Sigmoid colon (tissue), 4 donors: ENCODE measurements around the gene TAMALIN.

ENCODE experiments used
- POLR2A ChIP-seq, 2 donors: fragments of 450-650 bp; IDR thresholded peaks; one replicate each; pipeline ENCODE4 v1.6.1; 2016; ENCODE audit warnings: antibody characterized with exemption in 2 of 2, mild to moderate bottlenecking in 2 of 2, moderate library complexity in 2 of 2
- POLR2AphosphoS5 ChIP-seq, 4 donors: sonication (generic); formaldehyde crosslinking; IDR thresholded peaks; one replicate each; pipeline ENCODE4 v1.6.1; 2017; ENCODE audit warnings: antibody characterized with exemption in 4 of 4
- TF ChIP-seq, protein P1 (sequence below), 4 experiments: fragments of 450-650 bp in 3 of 4; fragments of 200-600 bp in 1 of 4; IDR thresholded peaks; one replicate each; pipeline ENCODE4 v1.5.1; 2016 to 2019; ENCODE audit warnings: antibody characterized with exemption in 4 of 4, mild to moderate bottlenecking in 3 of 4, moderate library complexity in 2 of 4

DNA sequence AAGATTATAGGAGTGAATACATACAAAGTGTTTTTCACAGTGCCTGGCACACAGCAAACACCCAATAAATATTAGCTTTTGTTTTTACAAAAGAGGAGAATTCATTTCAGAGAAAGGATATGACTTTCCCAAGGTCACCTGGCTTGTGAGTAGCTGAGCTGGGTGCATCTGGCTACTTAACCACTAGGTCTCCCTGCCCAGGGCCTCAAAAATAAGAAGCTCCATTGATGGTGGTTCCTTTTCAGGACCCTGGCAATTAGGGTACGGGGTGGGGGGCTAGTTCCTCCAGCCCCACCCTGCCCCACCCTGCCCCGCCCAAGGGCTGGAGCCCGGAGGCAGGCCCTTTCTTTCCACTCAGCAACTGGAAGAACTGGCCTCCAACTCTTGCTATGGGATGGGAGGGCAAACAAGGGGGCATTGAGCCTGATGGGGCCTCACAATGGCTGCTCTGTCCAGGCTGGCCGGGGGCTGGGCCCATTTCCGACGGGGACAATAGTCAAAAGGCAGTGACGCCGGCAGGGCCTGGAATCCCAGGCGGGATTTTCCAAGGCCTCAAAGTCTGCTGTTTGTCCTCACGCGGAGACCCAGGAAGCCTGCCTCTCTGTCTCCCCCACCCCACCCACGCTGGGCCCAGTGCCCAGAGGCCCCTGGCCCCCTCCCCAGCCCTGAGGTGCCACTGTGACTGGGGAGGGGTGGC, 54.9 kb downstream of the TAMALIN start:
- TF ChIP-seq, protein P1, sequence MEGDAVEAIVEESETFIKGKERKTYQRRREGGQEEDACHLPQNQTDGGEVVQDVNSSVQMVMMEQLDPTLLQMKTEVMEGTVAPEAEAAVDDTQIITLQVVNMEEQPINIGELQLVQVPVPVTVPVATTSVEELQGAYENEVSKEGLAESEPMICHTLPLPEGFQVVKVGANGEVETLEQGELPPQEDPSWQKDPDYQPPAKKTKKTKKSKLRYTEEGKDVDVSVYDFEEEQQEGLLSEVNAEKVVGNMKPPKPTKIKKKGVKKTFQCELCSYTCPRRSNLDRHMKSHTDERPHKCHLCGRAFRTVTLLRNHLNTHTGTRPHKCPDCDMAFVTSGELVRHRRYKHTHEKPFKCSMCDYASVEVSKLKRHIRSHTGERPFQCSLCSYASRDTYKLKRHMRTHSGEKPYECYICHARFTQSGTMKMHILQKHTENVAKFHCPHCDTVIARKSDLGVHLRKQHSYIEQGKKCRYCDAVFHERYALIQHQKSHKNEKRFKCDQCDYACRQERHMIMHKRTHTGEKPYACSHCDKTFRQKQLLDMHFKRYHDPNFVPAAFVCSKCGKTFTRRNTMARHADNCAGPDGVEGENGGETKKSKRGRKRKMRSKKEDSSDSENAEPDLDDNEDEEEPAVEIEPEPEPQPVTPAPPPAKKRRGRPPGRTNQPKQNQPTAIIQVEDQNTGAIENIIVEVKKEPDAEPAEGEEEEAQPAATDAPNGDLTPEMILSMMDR (IDR thresholded peaks at IDR 0.05): no peak
- TF ChIP-seq POLR2AphosphoS5 (IDR thresholded peaks at IDR 0.05) (peak in 1 of 4 donors; percentile 10), POLR2A (IDR thresholded peaks at IDR 0.05) (no peak)
